ENCODE results near the gene TMEM232. TPM values are rescaled to one million over a fixed set of nuclear protein-coding genes. Genes with fewer than 3 reads are reported as not detected.

The TMEM232 gene
- total RNA-seq, 1 donor from 2014 or later, result 8.4 TPM

GRCh38 chr5:110658006-110658405, 68.5 kb downstream of the TMEM232 start:
- Mint-ChIP-seq H3K4me3 (ENCODE audit: low read depth) (no peak overlapping the region), H3K27me3 (no peaks in the 10 kb centered on the region), H3K4me1 (ENCODE audit: low read depth) (no peaks in the 10 kb centered on the region), H3K27ac (no peak overlapping the region), H3K9me3 (ENCODE audit: low read depth) (no peaks in the 10 kb centered on the region), H3K36me3 (ENCODE audit: insufficient read depth) (no peaks in the 10 kb centered on the region)
- TF ChIP-seq CTCF (IDR thresholded peaks at IDR 0.05; ENCODE audit: unreplicated experiment), result no peak
- DNase-seq (ENCODE audit: low spot score, unreplicated experiment), result no peak

- H3K36me3 Mint-ChIP-seq (ENCODE audit: insufficient read depth), result no peaks in the 10 kb centered on the region
- H3K27ac Mint-ChIP-seq, result no peak overlapping the region
- no peak for DNase-seq (ENCODE audit: low spot score, unreplicated experiment)
- no peaks in the 10 kb centered on the region for H3K27me3 Mint-ChIP-seq
- no peaks in the 10 kb centered on the region for H3K4me1 Mint-ChIP-seq (ENCODE audit: low read depth)
- H3K4me3 Mint-ChIP-seq (ENCODE audit: low read depth), result no peak overlapping the region
- no peaks in the 10 kb centered on the region for H3K9me3 Mint-ChIP-seq (ENCODE audit: low read depth)
- TF ChIP-seq CTCF (IDR thresholded peaks at IDR 0.05; ENCODE audit: unreplicated experiment), result no peak
Measured at GRCh38 chr5:110653231-110653970, 73.1 kb downstream of the TMEM232 start.

GRCh38 chr5:110651507-110651906, 75.0 kb downstream of the TMEM232 start:
- Mint-ChIP-seq H3K4me1 (ENCODE audit: low read depth) (no peaks in the 10 kb centered on the region), H3K27ac (no peak overlapping the region), H3K4me3 (ENCODE audit: low read depth) (no peak overlapping the region), H3K27me3 (no peaks in the 10 kb centered on the region), H3K9me3 (ENCODE audit: low read depth) (no peaks in the 10 kb centered on the region), H3K36me3 (ENCODE audit: insufficient read depth) (no peaks in the 10 kb centered on the region)
- DNase-seq (ENCODE audit: low spot score, unreplicated experiment), result no peak
- no peak for TF ChIP-seq CTCF (IDR thresholded peaks at IDR 0.05; ENCODE audit: unreplicated experiment)

- H3K27me3 Mint-ChIP-seq, result no peaks in the 10 kb centered on the region
- TF ChIP-seq CTCF (IDR thresholded peaks at IDR 0.05; ENCODE audit: unreplicated experiment), result no peak
- no peaks in the 10 kb centered on the region for H3K36me3 Mint-ChIP-seq (ENCODE audit: insufficient read depth)
Measured at GRCh38 chr5:110644357-110644756, 82.1 kb downstream of the TMEM232 start.

GRCh38 chr5:110638970-110639902, 87.2 kb downstream of the TMEM232 start:
- no peaks in the 10 kb centered on the region for H3K4me1 Mint-ChIP-seq (ENCODE audit: low read depth)
- H3K27me3 Mint-ChIP-seq, result no peaks in the 10 kb centered on the region
- H3K36me3 Mint-ChIP-seq (ENCODE audit: insufficient read depth), result no peaks in the 10 kb centered on the region
- no peaks in the 10 kb centered on the region for H3K9me3 Mint-ChIP-seq (ENCODE audit: low read depth)
- H3K27ac Mint-ChIP-seq, result no peak overlapping the region
- no peak for TF ChIP-seq CTCF (IDR thresholded peaks at IDR 0.05; ENCODE audit: unreplicated experiment)
- no peak overlapping the region for H3K4me3 Mint-ChIP-seq (ENCODE audit: low read depth)
- no peak for DNase-seq (ENCODE audit: low spot score, unreplicated experiment)

More at GRCh38 chr5:110644357-110644756, 82.1 kb downstream of the TMEM232 start:
- H3K27ac Mint-ChIP-seq, result no peak overlapping the region
- H3K4me3 Mint-ChIP-seq (ENCODE audit: low read depth), result no peak overlapping the region
- H3K9me3 Mint-ChIP-seq (ENCODE audit: low read depth), result peaks cover 6% of the 10 kb centered on the region
- no peak for DNase-seq (ENCODE audit: low spot score, unreplicated experiment)
- no peaks in the 10 kb centered on the region for H3K4me1 Mint-ChIP-seq (ENCODE audit: low read depth)

Measured in progenitor cell of endocrine pancreas (in vitro differentiated cells).